ENCODE measurements around the gene TBC1D22A.

Gene TBC1D22A

GRCh38 chr22:46934172-46934745 lies 171.8 kb downstream of the TBC1D22A start:
- TF ChIP-seq CTCF (IDR thresholded peaks at IDR 0.05; ENCODE audit: extremely low read depth, missing control alignments), result no peak
- DNase-seq (ENCODE audit: low spot score), result no peak

- no peak for TF ChIP-seq CTCF (IDR thresholded peaks at IDR 0.05; ENCODE audit: extremely low read depth, missing control alignments)
- peak; percentile 43 for DNase-seq (ENCODE audit: low spot score)
These were observed 172.5 kb downstream of the TBC1D22A start for GRCh38 chr22:46934746-46935491.

GRCh38 chr22:46935506-46936377 lies 173.3 kb downstream of the TBC1D22A start:
- DNase-seq (ENCODE audit: low spot score), result no peak
- TF ChIP-seq CTCF (IDR thresholded peaks at IDR 0.05; ENCODE audit: extremely low read depth, missing control alignments), result no peak

DNA sequence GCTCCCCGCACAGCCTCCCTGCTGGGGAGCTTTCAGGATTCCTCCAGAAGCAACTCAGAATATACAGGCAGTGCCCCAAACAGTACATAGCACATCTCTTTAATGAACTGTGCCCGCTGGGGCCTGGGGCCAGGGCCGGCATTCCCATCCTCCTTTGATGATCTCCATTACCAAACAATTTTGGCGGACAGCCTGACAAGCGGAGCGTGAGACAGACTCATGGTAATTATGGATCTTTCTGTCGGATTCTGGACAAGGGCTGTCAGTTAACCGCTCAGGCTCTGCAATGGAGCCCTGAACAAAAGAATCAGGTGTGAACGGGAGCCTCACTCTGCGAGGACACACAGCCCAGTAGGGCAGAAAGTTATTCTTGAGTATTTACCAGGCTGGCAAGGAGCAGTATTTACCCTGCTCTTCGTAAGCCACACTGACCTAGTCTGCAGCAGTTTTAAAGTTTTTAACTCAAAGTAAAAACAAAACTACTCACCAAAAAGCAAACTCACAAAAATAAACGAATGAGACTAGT lies 174.0 kb downstream of the TBC1D22A start:
- no peak for TF ChIP-seq CTCF (IDR thresholded peaks at IDR 0.05; ENCODE audit: extremely low read depth, missing control alignments)
- no peak for DNase-seq (ENCODE audit: low spot score)

DNA sequence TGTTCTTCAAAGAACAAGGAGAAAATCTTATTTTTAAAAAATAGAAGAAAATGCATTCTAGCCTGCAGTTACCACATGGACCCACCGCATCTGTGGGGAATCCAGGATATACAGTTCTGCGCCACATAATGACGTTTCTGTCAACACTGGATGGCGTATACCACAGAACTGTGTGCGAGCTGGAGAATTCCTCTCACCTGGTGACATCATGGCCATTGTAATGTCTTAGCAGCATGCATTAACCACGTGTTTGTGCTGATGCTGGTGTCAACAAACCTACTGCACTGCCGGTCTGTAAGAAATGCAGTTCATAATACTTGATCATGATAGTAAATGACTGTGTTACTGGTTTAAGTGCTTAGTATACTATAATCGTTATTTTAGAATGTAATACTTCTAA lies 174.7 kb downstream of the TBC1D22A start:
- DNase-seq (ENCODE audit: low spot score), result no peak
- TF ChIP-seq CTCF (IDR thresholded peaks at IDR 0.05; ENCODE audit: extremely low read depth, missing control alignments), result no peak

DNA sequence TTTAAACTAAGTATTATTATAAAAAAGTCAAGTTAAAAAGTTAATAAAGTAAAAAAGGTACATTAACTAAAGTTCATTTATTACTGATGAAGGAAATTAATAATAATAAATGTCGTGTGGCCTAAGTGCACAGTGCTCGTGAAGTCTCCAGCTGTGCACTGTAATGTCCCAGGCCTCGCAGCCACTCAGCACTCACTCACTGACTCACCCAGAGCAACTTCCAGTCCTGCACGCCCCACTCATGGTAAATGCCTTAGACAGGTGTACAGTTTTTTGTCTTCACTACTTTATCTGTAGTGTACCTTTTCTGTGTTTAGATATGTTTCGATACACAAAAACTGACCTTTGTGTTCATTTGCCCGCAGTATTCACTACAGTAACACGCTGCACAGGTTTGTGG lies 175.5 kb downstream of the TBC1D22A start:
- DNase-seq (ENCODE audit: low spot score), result no peak
- no peak for TF ChIP-seq CTCF (IDR thresholded peaks at IDR 0.05; ENCODE audit: extremely low read depth, missing control alignments)
